H9 (cell line): ENCODE results near the gene SCAMP3. TPM values are rescaled to one million over a fixed set of nuclear protein-coding genes. Genes with fewer than 3 reads are reported as not detected.
A peak's percentile ranks its signal among the peaks of the same experiment; 100 is the strongest.

Experiments
- DNase-seq: peaks from one replicate; pipeline ENCODE4 v3.0.0-alpha.2; 2017
- H2AFZ ChIP-seq: one replicate; pipeline ENCODE4 v1.6.1; 2013; ENCODE audit warnings: mild to moderate bottlenecking, low read length, control low read depth, moderate library complexity
- H2AK5ac ChIP-seq: 2 replicates; pipeline ENCODE4 v1.6.1; 2013; ENCODE audit warnings: low read length, control low read depth, mixed read lengths; ENCODE audit not compliant: insufficient read length
- H2BK120ac ChIP-seq: one replicate; pipeline ENCODE4 v1.6.1; 2013; ENCODE audit warnings: low read depth, mild to moderate bottlenecking, low read length, control low read depth, inconsistent platforms; ENCODE audit not compliant: poor library complexity, severe bottlenecking
- H2BK12ac ChIP-seq: 2 replicates; pipeline ENCODE4 v1.6.1; 2013; ENCODE audit warnings: low read length, control low read depth, mixed read lengths, low read depth; ENCODE audit not compliant: insufficient read length
- H2BK15ac ChIP-seq: 2 replicates; pipeline ENCODE4 v1.6.1; 2013; ENCODE audit warnings: low read depth, low read length, control low read depth
- H2BK20ac ChIP-seq: one replicate; pipeline ENCODE4 v1.6.1; 2013; ENCODE audit warnings: low read depth, mild to moderate bottlenecking, low read length, control low read depth, inconsistent platforms; ENCODE audit not compliant: poor library complexity, severe bottlenecking
- H2BK5ac ChIP-seq: 2 replicates; pipeline ENCODE4 v1.6.1; 2013; ENCODE audit warnings: low read length, control low read depth, mixed read lengths; ENCODE audit not compliant: insufficient read length
- H3K14ac ChIP-seq: 2 replicates; pipeline ENCODE4 v1.6.1; 2013; ENCODE audit warnings: low read length, control low read depth; ENCODE audit not compliant: insufficient read depth
- H3K18ac ChIP-seq: 2 replicates; pipeline ENCODE4 v1.6.1; 2013; ENCODE audit warnings: low read depth, mild to moderate bottlenecking, mixed read lengths, low read length, control low read depth; ENCODE audit not compliant: insufficient read length
- H3K23ac ChIP-seq: 2 replicates; pipeline ENCODE4 v1.6.1; 2013; ENCODE audit warnings: low read length, control low read depth, mixed read lengths, low read depth; ENCODE audit not compliant: insufficient read length
- H3K23me2 ChIP-seq: 2 replicates; pipeline ENCODE4 v1.6.1; 2013; ENCODE audit warnings: low read depth, mild to moderate bottlenecking, mixed read lengths, low read length, control low read depth; ENCODE audit not compliant: insufficient read length, poor library complexity, severe bottlenecking
- H3K27ac ChIP-seq: 2 replicates; pipeline ENCODE4 v1.5.1; 2013; ENCODE audit warnings: low read length, control low read depth, mixed read lengths, low read depth; ENCODE audit not compliant: insufficient read length
- H3K27me3 ChIP-seq: 2 replicates; pipeline ENCODE4 v1.6.1; 2013; ENCODE audit warnings: low read length, control low read depth, inconsistent platforms; ENCODE audit not compliant: insufficient read depth
- H3K4ac ChIP-seq: 2 replicates; pipeline ENCODE4 v1.6.1; 2013; ENCODE audit warnings: low read depth, mild to moderate bottlenecking, control low read depth, inconsistent platforms, low read length, moderate library complexity
- H3K4me1 ChIP-seq: 2 replicates; pipeline ENCODE4 v1.6.1; 2013; ENCODE audit warnings: low read length, control low read depth, inconsistent platforms; ENCODE audit not compliant: insufficient read depth
- H3K4me2 ChIP-seq: 2 replicates; pipeline ENCODE4 v1.6.1; 2013; ENCODE audit warnings: low read length, control low read depth, mixed read lengths; ENCODE audit not compliant: insufficient read length, insufficient read depth
- H3K56ac ChIP-seq: 2 replicates; pipeline ENCODE4 v1.6.1; 2013; ENCODE audit warnings: low read depth, mild to moderate bottlenecking, mixed read lengths, low read length, control low read depth; ENCODE audit not compliant: insufficient read length
- H3K79me1 ChIP-seq: 2 replicates; pipeline ENCODE4 v1.6.1; 2013; ENCODE audit warnings: low read depth, mild to moderate bottlenecking, moderate library complexity, low read length, control low read depth, inconsistent platforms; ENCODE audit not compliant: insufficient read depth, poor library complexity, severe bottlenecking
- H3K79me2 ChIP-seq: 2 replicates; pipeline ENCODE4 v1.6.1; 2013; ENCODE audit warnings: low read length, control low read depth, inconsistent platforms; ENCODE audit not compliant: insufficient read depth
- H3K9ac ChIP-seq: 2 replicates; pipeline ENCODE4 v1.6.1; 2013; ENCODE audit warnings: low read length, control low read depth, mixed read lengths; ENCODE audit not compliant: insufficient read length; ENCODE audit errors: extremely low read depth
- H3K9me3 ChIP-seq: one replicate; pipeline ENCODE4 v1.6.1; 2013; ENCODE audit warnings: low read depth, low read length, inconsistent platforms; ENCODE audit not compliant: control insufficient read depth
- H3T11ph ChIP-seq: one replicate; pipeline ENCODE4 v1.6.1; 2013; ENCODE audit warnings: mild to moderate bottlenecking, low read length, control low read depth, inconsistent platforms
- H4K20me1 ChIP-seq: one replicate; pipeline ENCODE4 v1.6.1; 2013; ENCODE audit not compliant: control insufficient read depth, insufficient read length, insufficient read depth
- H4K5ac ChIP-seq: 2 replicates; pipeline ENCODE4 v1.6.1; 2013; ENCODE audit warnings: low read depth, mild to moderate bottlenecking, mixed read lengths, low read length, control low read depth; ENCODE audit not compliant: insufficient read length
- H4K8ac ChIP-seq: replicated peaks from 2 replicates; pipeline ENCODE4 v1.6.1; 2013; ENCODE audit warnings: low read length, control low read depth, mixed read lengths, low read depth; ENCODE audit not compliant: insufficient read length
- H4K91ac ChIP-seq: 2 replicates; pipeline ENCODE4 v1.6.1; 2013; ENCODE audit warnings: low read depth, mild to moderate bottlenecking, moderate library complexity, mixed read lengths, low read length, control low read depth; ENCODE audit not compliant: insufficient read length
- H3K27ac Mint-ChIP-seq, 3 experiments: 2 replicates in 2 of 3; 3 replicates in 1 of 3; pipeline ENCODE4 v1.8.0; 2020 to 2021; ENCODE audit warnings: mixed read lengths in 3 of 3, mild to moderate bottlenecking in 1 of 3, moderate library complexity in 1 of 3
- H3K27me3 Mint-ChIP-seq: 2 replicates; pipeline ENCODE4 v1.8.0; 2021; ENCODE audit warnings: low read depth, mild to moderate bottlenecking, moderate library complexity, mixed read lengths
- H3K36me3 Mint-ChIP-seq, 3 experiments: 2 replicates in 2 of 3; 3 replicates in 1 of 3; pipeline ENCODE4 v1.8.0; 2020 to 2021; ENCODE audit warnings: low read depth in 3 of 3, mixed read lengths in 3 of 3; ENCODE audit not compliant: insufficient read depth in 1 of 3
- H3K4me1 Mint-ChIP-seq, 2 experiments: 2 replicates each; pipeline ENCODE4 v1.8.0; 2020; ENCODE audit warnings: mixed read lengths in 2 of 2
- H3K4me3 Mint-ChIP-seq, 2 experiments: 2 replicates in 1 of 2; 3 replicates in 1 of 2; pipeline ENCODE4 v1.8.0; 2020 to 2021; ENCODE audit warnings: mild to moderate bottlenecking in 2 of 2, mixed read lengths in 2 of 2, moderate library complexity in 1 of 2
- H3K9me3 Mint-ChIP-seq, 2 experiments: 2 replicates in 1 of 2; 3 replicates in 1 of 2; pipeline ENCODE4 v1.8.0; 2020; ENCODE audit warnings: mild to moderate bottlenecking in 2 of 2, mixed read lengths in 2 of 2, moderate library complexity in 1 of 2
- CTCF ChIP-seq: fragments of 200-600 bp; sonication (generic); conservative IDR thresholded peaks from 3 replicates; pipeline ENCODE4 v1.8.0; 2021; ENCODE audit warnings: antibody characterized with exemption, mild to moderate bottlenecking
- WGBS: extraction: QIAGEN DNeasy Blood & Tissue Kit; methylation state at CpG from one replicate; pipeline ENCODE4 v1.1.7; 2013; ENCODE audit warnings: missing lambda C conversion rate, low lambda C conversion rate, mixed read lengths; ENCODE audit not compliant: insufficient read length; ENCODE audit errors: extremely low coverage; 5-methylcytosine and 5-hydroxymethylcytosine counted together
- total RNA-seq: library from RNA; stranded (reverse); gene quantifications from 2 replicates; pipeline ENCODE4 v1.2.1, GENCODE V29; 2021

SCAMP3 gene
- total RNA-seq, 1 experiment from 2014 or later = 52.5 TPM

- Histone ChIP-seq H3K18ac (no peak overlapping the region), H3K79me1 (no peaks in the 10 kb centered on the region), H3K9ac (no peak overlapping the region), H4K91ac (no peak overlapping the region), H2AK5ac (no peak overlapping the region), H2BK12ac (no peak overlapping the region), H4K8ac (no peak overlapping the region), H2BK20ac (no peak overlapping the region), H3K4me1 (peaks cover 6% of the 10 kb centered on the region; the same call in 1 of the 2 replicates), H4K20me1 (no peaks in the 10 kb centered on the region), H3K4ac (no peak overlapping the region), H4K5ac (no peak overlapping the region), H2AFZ (no peak overlapping the region), H3T11ph (no peak overlapping the region), H2BK15ac (no peak overlapping the region), H3K4me2 (no peak overlapping the region), H2BK5ac (no peak overlapping the region), H3K9me3 (no peaks in the 10 kb centered on the region), H3K23me2 (peaks cover 12% of the 10 kb centered on the region), H3K23ac (no peak overlapping the region), H3K27me3 (no peaks in the 10 kb centered on the region), H3K56ac (no peak overlapping the region), H3K14ac (no peak overlapping the region), H3K79me2 (no peaks in the 10 kb centered on the region), H2BK120ac (no peak overlapping the region), H3K27ac (no peak overlapping the region)
- H3K27ac Mint-ChIP-seq = peak overlapping the region in 1 of 3 experiments; percentile 32; a peak in 1 of 7 replicates
- DNase-seq = peak; percentile 29
- H3K27me3 Mint-ChIP-seq = peaks cover 4% of the 10 kb centered on the region; the same call in 1 of the 2 replicates
- H3K4me3 Mint-ChIP-seq = peak overlapping the region in 1 of 2 experiments; percentile 36; a peak in 3 of 5 replicates
- H3K9me3 Mint-ChIP-seq = no peaks in the 10 kb centered on the region
- WGBS = no CpG with 5 or more reads among the region's 2 CpGs
- peaks cover 23 to 25% of the 10 kb centered on the region in 2 experiments for H3K4me1 Mint-ChIP-seq
- H3K36me3 Mint-ChIP-seq = peaks cover 1 to 10% (median 4%) of the 10 kb centered on the region in 3 experiments; a peak in 5 of 7 replicates
- TF ChIP-seq CTCF = no peak
Measured at GRCh38 chr1:155279268-155279667, 17.1 kb upstream of the SCAMP3 start.
